ENCODE data around the gene WDR6.
"Not testable (repeated sequence)": the region's sequence is repeated elsewhere in the genome, so short reads cannot be mapped to it uniquely, and the experiment has no call there.

The WDR6 gene

GRCh38 chr3:49007771-49008528, 759 bp downstream of the WDR6 start:
- ChIA-PET CTCF (interaction anchor here (0.7 to 2.3 kb wide), 4 partner anchors 12 to 86 kb away, joined by 6 to 8 read pairs (median 8); partner anchors contain the start of genes NDUFAF3 and QRICH1), POLR2A (interaction anchor here (0.5 to 6.7 kb wide), 20 partner anchors 11 to 455 kb away, joined by 3 to 204 read pairs (median 8); partner anchors contain the start of genes ARIH2, CELSR3, DALRD3 and IMPDH2)
- TF ChIP-seq TARDBP (IDR thresholded peaks at IDR 0.05) (no peak), LEF1 (IDR thresholded peaks at IDR 0.05; ENCODE audit: borderline replicate concordance) (no peak), SP1 (IDR thresholded peaks at IDR 0.05) (no peak), ELF4 (IDR thresholded peaks at IDR 0.05) (no peak), FOXK2 (IDR thresholded peaks at IDR 0.05) (no peak)
- peak; percentile 84 for DNase-seq (ENCODE audit: extremely low spot score)

DNA sequence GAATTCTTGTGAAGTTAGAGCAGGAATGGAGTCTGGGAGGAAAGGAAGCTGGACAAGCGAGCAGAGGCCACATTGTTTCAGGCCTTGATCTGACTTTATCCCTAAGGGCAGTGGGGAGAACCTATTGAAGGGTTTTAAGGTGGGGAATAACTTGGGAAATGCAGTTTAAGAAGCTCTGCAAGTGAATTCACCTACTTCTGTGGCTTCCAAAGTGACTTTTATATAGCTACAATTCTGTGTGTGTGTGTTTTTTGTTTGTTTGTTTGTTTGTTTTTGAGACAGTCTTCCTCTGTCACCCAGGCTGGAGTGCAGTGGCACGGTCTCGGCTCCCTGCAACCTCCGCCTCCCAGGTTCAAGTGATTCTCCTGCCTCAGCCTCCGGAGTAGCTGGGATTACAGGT, 1.4 kb downstream of the WDR6 start:
- POLR2A ChIA-PET = interaction anchor here (0.9 to 6.7 kb wide), 4 partner anchors 11 to 21 kb away, joined by 4 to 204 read pairs (median 44); partner anchors contain the start of genes DALRD3, IMPDH2 and NDUFAF3
- CTCF ChIA-PET = interaction anchor here (1.7 to 2.3 kb wide), 2 partner anchors 13 to 21 kb away, joined by 7 to 15 read pairs; partner anchors contain the start of gene NDUFAF3

DNA sequence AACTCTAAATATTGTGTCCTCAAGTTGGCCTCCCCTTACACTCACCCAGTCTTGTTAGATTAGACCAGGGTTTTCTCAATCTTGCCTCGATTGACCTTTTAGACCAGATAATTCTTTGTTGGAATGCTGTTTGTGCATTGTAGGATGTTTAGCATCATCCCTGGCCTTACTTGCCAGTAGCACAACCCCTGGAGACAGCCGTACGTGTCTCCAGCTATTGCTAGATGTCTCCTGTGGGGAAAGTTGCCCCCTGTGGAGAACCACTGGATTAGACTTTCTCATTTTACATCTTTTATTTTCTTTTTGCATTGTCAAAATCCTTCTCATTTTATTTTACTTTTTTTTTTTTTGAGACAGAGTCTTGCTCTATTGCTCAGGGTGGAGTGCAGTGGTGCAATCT, 2.2 kb downstream of the WDR6 start:
- no peak for DNase-seq (ENCODE audit: extremely low spot score)
- CTCF ChIA-PET = interaction anchor here (0.6 to 1.7 kb wide), 2 partner anchors 12 to 76 kb away, joined by 5 to 15 read pairs; partner anchors contain the start of gene NDUFAF3
- TF ChIP-seq TARDBP (IDR thresholded peaks at IDR 0.05) (no peak), NFRKB (IDR thresholded peaks at IDR 0.05) (no peak), FOXK2 (IDR thresholded peaks at IDR 0.05) (no peak), CTBP1 (IDR thresholded peaks at IDR 0.05; ENCODE audit: borderline replicate concordance) (no peak), SP1 (IDR thresholded peaks at IDR 0.05) (no peak), BHLHE40 (IDR thresholded peaks at IDR 0.05; ENCODE audit: borderline replicate concordance) (no peak)
- TF ChIP-seq, protein P1, sequence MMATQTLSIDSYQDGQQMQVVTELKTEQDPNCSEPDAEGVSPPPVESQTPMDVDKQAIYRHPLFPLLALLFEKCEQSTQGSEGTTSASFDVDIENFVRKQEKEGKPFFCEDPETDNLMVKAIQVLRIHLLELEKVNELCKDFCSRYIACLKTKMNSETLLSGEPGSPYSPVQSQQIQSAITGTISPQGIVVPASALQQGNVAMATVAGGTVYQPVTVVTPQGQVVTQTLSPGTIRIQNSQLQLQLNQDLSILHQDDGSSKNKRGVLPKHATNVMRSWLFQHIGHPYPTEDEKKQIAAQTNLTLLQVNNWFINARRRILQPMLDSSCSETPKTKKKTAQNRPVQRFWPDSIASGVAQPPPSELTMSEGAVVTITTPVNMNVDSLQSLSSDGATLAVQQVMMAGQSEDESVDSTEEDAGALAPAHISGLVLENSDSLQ (IDR thresholded peaks at IDR 0.05) = no peak
- POLR2A ChIA-PET = interaction anchor here (3.6 to 6.7 kb wide), 2 partner anchors 11 to 20 kb away, joined by 35 to 204 read pairs; partner anchors contain the start of genes DALRD3, IMPDH2 and NDUFAF3

More for the DNA sequence above, 1.4 kb downstream of the WDR6 start:
- not testable (repeated sequence) for DNase-seq (ENCODE audit: extremely low spot score)

DNA sequence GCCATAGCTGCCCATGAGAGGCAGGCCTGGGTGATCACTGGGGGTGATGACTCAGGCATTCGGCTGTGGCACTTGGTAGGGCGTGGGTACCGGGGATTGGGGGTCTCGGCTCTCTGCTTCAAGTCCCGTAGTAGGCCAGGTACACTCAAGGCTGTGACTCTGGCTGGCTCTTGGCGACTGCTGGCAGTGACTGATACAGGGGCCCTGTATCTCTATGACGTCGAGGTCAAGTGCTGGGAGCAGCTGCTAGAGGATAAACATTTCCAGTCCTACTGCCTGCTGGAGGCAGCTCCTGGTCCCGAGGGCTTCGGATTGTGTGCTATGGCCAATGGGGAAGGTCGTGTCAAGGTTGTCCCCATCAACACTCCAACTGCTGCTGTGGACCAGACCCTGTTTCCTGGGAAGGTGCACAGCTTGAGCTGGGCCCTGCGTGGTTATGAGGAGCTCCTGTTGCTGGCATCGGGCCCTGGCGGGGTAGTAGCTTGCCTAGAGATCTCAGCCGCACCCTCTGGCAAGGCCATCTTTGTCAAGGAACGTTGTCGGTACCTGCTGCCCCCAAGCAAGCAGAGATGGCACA, 5.3 kb downstream of the WDR6 start:
- ChIA-PET CTCF (interaction anchor here (0.5 to 2.5 kb wide), 3 partner anchors 22 to 35 kb away, joined by 4 to 18 read pairs (median 5); no protein-coding TSS in a partner anchor), POLR2A (interaction anchor here (0.6 to 4.0 kb wide), 6 partner anchors 9 to 108 kb away, joined by 3 to 21 read pairs (median 6); partner anchors contain the start of genes IMPDH2, NDUFAF3, QRICH1 and USP19)
- TF ChIP-seq ARNT (IDR thresholded peaks at IDR 0.05) (no peak), ZNF384 (IDR thresholded peaks at IDR 0.05) (no peak), LEF1 (IDR thresholded peaks at IDR 0.05; ENCODE audit: borderline replicate concordance) (no peak), BHLHE40 (IDR thresholded peaks at IDR 0.05; ENCODE audit: borderline replicate concordance) (no peak), NFRKB (IDR thresholded peaks at IDR 0.05) (no peak), ELF4 (IDR thresholded peaks at IDR 0.05) (no peak), SP1 (IDR thresholded peaks at IDR 0.05) (no peak), CTBP1 (IDR thresholded peaks at IDR 0.05; ENCODE audit: borderline replicate concordance) (no peak), TARDBP (IDR thresholded peaks at IDR 0.05) (no peak), FOXM1 (IDR thresholded peaks at IDR 0.05; ENCODE audit: borderline replicate concordance) (no peak), HDGF (IDR thresholded peaks at IDR 0.05; ENCODE audit: borderline replicate concordance) (no peak), FOXA1 (IDR thresholded peaks at IDR 0.05) (no peak), FOXK2 (IDR thresholded peaks at IDR 0.05) (no peak), SUZ12 (IDR thresholded peaks at IDR 0.05) (no peak), L3MBTL2 (conservative IDR thresholded peaks at IDR 0.05) (no peak)
- TF ChIP-seq, protein P1 (IDR thresholded peaks at IDR 0.05) = no peak
- no peak for DNase-seq (ENCODE audit: extremely low spot score)

- CTCF ChIA-PET = interaction anchor here (0.6 to 2.5 kb wide), 2 partner anchors 26 to 288 kb away, joined by 4 to 18 read pairs; no protein-coding TSS in a partner anchor
- DNase-seq (ENCODE audit: extremely low spot score) = no peak
- TF ChIP-seq BHLHE40 (IDR thresholded peaks at IDR 0.05; ENCODE audit: borderline replicate concordance) (no peak), ARNT (IDR thresholded peaks at IDR 0.05) (no peak), TARDBP (IDR thresholded peaks at IDR 0.05) (no peak)
- POLR2A ChIA-PET = interaction anchor here (0.6 to 4.0 kb wide), 5 partner anchors 8 to 26 kb away, joined by 3 to 21 read pairs (median 7); partner anchors contain the start of genes IMPDH2 and NDUFAF3
Observed at GRCh38 chr3:49013113-49013737, 6.0 kb downstream of the WDR6 start.

GRCh38 chr3:49013738-49014660, 6.8 kb downstream of the WDR6 start:
- DNase-seq (ENCODE audit: extremely low spot score) = peak; percentile 50
- POLR2A ChIA-PET = interaction anchor here (0.9 to 4.0 kb wide), 7 partner anchors 7 to 28 kb away, joined by 3 to 21 read pairs (median 7); partner anchors contain the start of genes IMPDH2, NDUFAF3 and P4HTM
- CTCF ChIA-PET = interaction anchor here (0.6 to 2.5 kb wide), 2 partner anchors 26 to 289 kb away, joined by 4 to 18 read pairs; no protein-coding TSS in a partner anchor
- TF ChIP-seq NFRKB (IDR thresholded peaks at IDR 0.05) (no peak), CTBP1 (IDR thresholded peaks at IDR 0.05; ENCODE audit: borderline replicate concordance) (no peak), FOXK2 (IDR thresholded peaks at IDR 0.05) (no peak), FOXA1 (IDR thresholded peaks at IDR 0.05) (no peak), HDGF (IDR thresholded peaks at IDR 0.05; ENCODE audit: borderline replicate concordance) (no peak), TARDBP (IDR thresholded peaks at IDR 0.05) (no peak), L3MBTL2 (conservative IDR thresholded peaks at IDR 0.05) (no peak), ELF4 (IDR thresholded peaks at IDR 0.05) (no peak), BHLHE40 (IDR thresholded peaks at IDR 0.05; ENCODE audit: borderline replicate concordance) (no peak), SUZ12 (IDR thresholded peaks at IDR 0.05) (no peak)

Measured in HEK293T (cell line).